Right lobe of liver (tissue), 4 donors: ENCODE results near the gene C15orf40.

Experiments
- POLR2A ChIP-seq: fragments of 450-650 bp; IDR thresholded peaks from one replicate; pipeline ENCODE4 v1.6.1; 2017; ENCODE audit warnings: antibody characterized with exemption, mild to moderate bottlenecking
- TF ChIP-seq, protein P1 (sequence below), 4 donors: fragments of 200-600 bp in 3 of 4; fragments of 450-650 bp in 1 of 4; IDR thresholded peaks; one replicate each; pipeline versions ENCODE4 v1.5.1 to v1.8.0; 2016 to 2022; ENCODE audit warnings: antibody characterized with exemption in 4 of 4, mild to moderate bottlenecking in 2 of 4
- donor health status: DM: no; HTN: no; CAD: no.
- donor health status: DM: no; HTN: no; CAD: no.
- donor health status: DM: no; HTN: yes; CAD: no.

DNA sequence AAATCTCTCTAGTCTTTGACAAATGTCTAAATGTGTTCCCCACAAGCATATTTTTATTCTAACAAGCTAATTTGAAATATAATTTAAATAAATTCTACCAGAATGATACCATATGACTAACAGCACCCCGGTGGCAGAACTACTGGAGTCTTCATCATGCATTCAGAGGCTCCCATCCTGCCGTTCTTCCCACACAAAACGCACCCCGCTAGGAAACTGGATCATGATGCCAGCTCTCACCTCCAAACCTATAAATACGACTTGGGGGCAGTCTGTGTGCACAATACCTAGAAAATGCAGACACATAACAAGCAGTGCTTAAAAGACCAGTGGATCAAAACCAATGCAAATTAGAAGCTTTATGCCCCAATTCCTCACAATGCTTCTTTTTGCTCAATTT, 67.4 kb downstream of the C15orf40 start:
- TF ChIP-seq, protein P1, sequence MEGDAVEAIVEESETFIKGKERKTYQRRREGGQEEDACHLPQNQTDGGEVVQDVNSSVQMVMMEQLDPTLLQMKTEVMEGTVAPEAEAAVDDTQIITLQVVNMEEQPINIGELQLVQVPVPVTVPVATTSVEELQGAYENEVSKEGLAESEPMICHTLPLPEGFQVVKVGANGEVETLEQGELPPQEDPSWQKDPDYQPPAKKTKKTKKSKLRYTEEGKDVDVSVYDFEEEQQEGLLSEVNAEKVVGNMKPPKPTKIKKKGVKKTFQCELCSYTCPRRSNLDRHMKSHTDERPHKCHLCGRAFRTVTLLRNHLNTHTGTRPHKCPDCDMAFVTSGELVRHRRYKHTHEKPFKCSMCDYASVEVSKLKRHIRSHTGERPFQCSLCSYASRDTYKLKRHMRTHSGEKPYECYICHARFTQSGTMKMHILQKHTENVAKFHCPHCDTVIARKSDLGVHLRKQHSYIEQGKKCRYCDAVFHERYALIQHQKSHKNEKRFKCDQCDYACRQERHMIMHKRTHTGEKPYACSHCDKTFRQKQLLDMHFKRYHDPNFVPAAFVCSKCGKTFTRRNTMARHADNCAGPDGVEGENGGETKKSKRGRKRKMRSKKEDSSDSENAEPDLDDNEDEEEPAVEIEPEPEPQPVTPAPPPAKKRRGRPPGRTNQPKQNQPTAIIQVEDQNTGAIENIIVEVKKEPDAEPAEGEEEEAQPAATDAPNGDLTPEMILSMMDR (IDR thresholded peaks at IDR 0.05) = no peak
- TF ChIP-seq POLR2A = no peak
